DMS 273 (cell line): ENCODE data around the gene CACNA1I.

Experiments
- DNase-seq: peaks from one replicate; lab custom pipeline; 2025; ENCODE audit not compliant: unreplicated experiment; lab: John Stamatoyannopoulos, UW

Gene CACNA1I

DNA sequence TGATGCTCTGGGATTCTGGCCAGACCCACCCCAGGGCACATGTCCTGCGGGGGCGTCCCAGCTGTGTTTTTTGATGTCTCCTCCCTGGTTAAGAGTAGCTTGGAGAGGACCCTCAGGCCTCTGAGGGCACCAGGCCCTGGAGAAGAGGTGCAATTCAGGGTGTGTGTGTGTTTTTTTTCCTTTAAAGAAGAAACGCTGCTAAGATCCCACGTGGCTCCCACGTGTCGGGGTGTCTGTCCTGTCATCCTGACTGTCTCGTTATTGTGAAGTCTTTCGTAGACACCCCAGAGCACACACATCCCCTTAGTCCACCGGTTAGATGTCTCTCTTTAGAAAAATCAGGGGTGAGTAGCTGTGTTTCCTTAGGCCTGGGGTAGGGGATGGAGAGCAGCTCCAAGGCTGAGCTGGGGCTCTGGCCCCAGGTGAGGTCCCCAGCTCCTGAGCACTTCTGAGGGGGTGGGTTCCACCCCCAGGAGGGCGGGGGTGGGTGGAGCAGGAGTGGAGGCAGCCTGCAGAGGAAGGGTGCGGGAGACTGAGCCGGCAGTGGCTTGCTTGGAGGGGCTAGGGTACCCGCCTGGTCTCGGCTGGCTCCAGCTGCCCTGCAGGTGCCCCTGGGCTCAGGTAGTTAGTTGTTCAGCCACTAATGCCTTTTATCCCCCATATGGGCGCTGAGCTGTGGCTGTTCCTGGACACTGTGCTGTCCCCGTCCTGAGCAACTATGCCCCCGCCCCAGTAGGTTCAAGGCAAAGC lies 116.4 kb downstream of the CACNA1I start:
- DNase-seq, result no peak

DNA sequence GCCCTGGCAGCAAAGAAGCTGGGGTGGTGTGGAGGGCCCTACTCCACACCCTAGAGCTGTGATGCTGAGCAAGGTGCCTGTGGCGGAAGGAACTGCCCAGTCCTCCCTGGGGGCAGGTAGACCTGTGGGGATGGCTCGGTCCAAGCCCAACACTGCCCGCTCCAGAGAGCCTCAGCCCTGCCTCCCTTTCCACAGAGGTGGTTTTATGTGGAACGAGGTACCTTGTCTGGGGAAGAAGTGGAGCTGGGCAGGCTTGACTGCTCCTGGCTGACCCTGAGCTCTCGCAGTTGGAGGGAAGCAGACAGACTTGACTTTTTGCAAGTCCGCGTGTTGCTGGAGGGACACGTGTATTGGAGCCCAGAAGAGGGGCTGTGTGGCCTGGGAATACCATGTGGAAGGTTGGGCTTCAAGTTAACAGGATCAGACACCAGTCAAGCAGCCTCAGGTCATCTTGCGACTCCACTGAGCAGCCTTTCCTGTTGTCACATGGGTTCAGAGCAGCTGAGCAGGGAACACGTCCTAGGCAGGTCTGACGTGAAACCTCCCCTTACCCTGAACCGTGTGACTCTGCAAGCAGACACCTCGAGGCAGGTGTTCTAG lies 117.7 kb downstream of the CACNA1I start:
- DNase-seq, result no peak

DNA sequence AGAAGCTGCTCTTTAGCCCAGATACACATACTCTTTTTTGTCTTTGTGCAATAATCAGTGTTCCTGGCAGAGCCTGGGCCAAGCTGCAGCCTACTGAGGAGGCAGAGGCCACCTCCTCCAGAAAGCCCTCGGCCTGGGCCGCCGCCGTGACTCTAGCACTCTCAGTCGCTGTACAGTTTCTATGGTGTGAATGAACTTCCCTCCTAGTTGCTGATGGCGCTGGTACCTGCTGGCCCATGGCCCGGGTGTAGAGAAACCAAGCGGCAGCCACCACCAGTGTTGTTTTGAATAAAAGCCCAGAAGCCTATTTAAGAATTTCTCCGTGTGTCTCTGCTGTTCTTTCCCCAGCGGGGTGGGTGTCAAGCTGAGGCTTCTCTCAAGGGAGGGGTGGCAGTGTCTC lies 118.9 kb downstream of the CACNA1I start:
- no peak for DNase-seq

DNA sequence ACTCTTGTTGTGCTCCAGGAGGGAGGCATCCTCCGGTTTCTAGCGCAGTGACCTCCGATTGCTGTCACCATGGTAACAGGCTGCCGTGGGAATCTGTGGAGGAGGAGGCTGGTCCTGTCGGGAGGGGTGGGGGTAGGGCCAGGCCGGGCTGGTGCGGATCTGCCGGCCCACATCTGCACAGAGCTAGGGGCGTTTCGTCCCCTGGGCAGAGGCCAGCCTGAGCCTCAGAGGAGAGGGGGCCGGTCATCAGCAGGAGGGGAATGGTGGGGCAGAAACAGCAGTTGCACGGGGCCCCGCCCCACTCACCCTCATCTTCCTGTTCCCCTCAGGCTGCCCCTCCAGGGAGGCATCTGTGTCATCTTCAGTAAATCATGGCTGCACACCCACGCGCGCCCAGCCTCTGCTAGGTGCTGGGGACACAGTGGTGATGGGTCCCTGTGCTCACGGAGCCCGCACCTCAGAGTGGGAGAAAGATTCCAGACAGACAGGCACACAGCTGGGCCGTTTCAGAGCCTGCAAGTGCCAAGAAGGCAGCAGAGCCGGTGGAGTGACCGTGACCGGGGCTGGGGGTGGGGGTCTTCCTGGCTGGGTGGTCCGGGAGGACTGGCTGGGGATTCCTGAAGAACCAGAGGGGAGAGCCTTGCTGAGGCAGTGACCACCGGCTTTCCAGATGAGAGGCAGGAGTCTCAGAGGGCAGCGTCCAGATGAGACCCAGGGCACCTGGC lies 120.5 kb downstream of the CACNA1I start:
- peak; percentile 55 for DNase-seq

DNA sequence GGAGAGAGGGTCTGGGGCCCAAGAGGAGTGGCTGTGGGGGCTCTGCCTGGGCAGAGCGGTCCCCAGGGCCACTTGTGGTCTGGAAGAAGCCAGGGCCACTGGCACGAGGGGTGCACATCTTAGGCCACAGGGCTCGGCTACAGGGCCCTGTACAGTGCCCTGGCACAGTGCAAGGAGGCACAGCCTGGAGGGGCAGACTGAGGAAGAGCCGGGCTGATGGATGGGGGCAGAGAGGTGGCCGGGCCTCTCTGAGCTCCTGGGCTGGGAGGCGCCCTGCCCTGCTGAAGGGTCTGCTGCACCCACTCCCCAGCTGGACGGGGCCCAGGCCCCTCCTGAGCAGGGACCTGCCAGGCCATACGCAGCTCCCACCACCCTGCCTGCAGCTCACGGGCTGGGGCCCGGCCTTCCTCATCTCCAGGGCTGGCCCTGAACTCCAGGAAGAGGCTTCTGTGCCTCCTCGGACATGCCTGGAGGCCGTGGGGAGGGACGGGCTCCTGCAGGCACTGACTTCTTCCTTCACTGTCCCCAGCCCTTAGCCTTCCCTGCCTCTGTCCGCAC lies 123.5 kb downstream of the CACNA1I start:
- DNase-seq, result no peak

DNA sequence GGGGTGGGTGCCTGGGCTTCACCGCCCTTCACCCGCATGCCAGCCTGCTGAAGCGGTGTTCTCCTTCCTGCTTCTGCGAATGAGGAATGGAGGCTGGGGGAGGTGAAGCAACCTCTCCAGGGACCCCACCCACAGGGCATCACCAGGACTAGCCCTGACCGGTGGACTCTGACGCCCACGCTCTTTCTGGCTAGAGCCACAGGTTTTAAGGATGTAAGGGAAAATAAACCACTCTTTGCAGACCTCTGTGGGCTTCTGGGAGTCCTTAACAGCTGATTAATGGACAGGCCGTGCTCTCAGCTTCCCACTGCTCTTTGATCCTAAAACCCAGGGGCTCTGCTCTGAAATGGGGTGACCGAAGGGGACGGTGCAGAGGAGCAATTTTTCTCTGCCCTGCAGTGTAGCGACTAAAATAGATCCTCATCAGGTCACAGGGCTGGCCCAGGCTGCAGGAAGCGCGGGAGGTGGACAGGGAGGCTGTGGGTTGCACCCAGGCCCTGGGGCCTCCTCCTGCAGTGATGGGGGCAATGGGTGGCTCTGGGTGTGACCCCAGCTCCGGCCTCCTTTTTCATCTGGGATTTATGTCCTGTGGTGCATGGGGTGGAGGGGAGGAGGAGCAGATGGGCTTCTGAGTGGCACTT lies 127.4 kb downstream of the CACNA1I start:
- no peak for DNase-seq

DNA sequence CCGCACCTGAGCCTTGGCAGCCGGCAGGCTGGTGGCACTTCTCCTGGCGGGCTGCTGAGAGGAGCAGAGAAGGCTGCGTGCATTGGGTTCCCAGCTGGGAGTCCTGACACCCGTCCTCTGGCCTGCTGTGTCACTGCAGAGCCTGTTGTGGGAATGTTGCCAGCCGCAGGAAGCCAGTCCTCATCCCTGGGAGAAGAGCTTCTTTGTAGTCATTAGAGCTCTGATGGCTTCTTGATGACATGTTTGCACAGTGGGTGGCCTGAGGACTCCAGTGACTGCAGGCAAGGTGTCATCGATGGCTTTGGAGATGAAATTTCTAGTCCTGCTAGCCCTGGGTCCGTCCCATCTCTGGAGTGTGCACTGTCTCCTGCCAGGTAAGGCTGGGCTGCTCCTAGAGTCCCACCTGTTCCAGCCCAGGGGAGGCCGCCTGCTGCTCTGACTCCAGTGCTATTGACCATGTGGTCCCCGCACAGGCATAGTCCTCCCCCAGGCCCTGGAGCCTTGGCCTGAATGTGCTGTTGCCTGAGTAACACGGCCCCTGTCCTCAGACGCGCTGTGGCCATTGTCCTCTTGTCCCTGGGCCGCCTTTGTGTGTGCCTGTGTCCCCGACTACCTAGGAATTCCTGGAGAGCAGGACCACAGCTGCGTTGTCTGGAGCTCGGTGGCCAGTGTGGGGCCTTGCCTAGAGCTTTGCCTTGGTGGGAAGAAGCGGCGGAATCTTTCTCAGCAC lies 129.2 kb downstream of the CACNA1I start:
- no peak for DNase-seq

DNA sequence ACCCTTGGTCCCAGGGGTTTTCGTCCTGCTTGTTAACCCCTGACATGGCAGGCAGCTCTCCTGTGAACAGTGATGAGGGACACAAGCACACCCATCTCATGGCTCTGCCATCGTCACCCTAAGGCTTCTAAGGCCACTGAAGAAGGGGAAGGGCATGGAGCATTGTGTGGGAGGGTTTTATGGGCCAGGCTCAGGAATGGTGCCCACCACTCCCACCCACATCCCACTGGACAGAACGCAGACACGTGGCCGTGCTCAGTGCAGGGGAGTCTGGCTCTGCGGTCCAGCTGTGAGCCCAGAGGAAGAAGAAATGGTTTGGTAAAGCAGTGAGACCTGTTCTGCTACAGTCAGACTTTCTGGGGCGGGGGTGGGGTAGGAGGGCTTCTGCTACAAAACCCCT lies 130.0 kb downstream of the CACNA1I start:
- no peak for DNase-seq

DNA sequence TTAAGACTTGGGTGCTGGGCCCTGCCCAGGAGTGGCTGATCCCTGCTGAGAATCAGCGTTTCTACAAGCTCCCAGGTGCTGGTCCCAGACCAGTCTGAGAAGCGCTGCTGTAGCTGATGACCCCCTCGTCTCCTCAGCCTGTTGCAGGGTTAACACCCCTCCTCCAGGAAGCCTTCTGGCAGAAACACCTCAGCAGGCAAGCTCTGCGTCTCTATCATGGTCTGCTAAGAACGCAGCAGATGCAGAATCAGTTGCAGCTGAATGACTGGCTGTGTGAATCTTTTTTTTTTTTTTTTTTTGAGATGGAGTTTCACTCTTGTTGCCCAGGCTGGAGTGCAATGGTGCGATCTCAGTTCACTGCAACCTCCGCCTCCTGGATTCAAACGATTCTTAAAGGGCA lies 132.5 kb downstream of the CACNA1I start:
- no peak for DNase-seq

DNA sequence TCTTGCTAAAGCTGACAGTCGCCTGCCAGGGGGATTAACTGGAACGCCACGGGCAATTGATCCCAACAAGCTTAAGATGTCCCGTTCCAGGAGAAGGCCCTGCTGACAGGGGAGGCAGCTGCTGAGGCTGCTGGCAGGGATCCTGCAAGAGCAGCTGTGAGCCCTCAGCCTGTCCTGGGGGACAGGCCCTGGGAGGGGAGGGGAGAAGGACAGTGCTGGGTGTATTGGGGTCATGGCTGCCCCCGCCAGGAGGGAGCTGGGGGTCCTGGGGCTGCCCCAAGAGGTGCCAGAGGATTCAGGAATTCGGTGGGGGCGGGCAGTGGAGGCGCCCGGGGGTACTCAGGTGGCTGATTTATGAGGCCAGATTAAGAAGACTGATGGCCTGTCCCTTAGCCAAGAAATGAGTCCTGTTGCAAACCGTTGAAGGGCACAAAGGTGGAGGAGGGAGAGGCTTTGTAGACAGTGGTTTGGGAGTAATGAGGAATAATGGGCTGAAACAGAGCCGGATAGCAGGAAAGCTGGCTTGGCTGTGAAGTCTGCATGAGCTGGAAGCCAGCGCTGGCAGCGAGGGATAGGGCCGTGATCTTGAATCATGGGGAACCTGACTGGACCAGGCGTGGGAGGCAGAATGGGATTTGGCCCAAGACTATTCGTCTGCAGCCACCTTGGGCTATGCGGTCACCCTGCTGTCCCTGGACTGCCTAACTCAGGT lies 133.5 kb downstream of the CACNA1I start:
- peak; percentile 17 for DNase-seq

DNA sequence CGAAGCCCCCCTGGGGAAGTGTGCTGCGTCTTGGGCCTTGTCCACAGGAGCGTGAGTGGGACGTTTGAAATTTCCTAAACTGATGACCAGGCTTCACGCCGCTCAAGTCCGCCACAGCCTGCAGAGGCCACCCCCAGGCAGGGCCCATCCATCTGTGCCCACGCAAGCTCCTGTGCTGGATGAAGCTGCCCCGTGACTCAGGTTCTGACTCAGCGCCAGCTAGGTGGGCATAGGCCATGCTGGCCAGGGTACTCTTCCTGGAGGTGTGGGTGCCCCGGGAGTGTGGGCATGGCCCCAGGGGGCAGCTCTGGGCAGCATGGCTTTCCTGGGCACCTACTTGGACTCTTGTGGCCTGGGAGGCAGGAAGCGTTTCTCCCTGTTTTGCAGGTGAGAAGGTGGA lies 134.8 kb downstream of the CACNA1I start:
- DNase-seq, result no peak

DNA sequence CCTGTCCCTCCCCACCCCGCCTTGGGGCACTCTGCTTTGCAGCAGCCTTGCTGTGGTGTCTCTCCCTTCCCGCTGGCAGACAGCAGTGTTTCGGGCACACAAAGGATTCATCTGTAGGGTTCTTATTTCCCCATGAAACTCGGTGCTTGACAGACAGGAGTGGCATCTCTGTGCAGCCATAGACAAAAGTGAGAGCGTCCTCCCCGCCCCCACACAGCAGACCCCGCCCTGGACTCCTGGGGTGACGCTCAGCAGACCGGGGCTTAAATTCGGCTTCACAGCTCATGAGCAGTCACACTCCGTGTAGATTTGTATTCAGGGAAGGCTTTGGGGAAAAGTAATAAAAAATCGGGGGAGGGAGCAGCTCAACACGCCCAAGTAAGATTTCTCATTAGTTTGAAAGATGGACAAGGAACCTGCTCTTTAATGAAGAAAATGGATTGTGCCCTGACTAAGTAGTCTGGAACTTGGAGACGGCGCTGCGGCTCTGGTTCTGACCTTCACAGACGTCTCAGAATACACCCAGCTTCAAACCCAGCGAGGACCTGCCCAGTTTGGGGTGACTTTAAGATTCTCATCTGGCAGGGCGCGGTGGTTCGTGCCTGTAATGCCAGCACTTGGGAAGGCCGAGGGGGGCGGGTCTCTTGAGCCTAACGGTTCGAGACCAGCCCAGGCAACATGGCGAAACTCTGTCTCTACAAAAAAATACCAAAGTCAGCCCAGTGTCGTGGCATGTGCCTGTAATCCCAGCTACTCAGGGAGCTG lies 136.0 kb downstream of the CACNA1I start:
- DNase-seq, result no peak

DNA sequence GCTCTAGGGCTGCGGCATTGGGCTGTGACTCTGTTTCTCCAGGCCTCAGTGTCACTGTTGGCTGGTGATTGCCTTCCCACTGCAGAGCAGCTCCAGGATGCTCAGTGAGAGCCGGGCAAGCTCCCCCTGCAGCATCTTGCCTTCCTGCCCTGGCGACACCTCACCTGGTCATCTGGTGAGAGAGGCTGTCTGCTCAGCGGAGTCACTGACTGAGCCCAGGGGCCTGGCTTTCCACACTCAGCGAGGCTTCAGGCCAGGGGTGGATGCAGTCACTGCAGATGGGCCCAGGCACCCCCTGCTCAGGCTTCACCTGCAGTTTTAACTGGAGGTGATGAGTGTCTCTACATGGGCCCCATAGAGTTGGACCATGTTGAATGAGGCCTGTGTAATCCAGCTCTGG lies 136.8 kb downstream of the CACNA1I start:
- DNase-seq, result no peak

DNA sequence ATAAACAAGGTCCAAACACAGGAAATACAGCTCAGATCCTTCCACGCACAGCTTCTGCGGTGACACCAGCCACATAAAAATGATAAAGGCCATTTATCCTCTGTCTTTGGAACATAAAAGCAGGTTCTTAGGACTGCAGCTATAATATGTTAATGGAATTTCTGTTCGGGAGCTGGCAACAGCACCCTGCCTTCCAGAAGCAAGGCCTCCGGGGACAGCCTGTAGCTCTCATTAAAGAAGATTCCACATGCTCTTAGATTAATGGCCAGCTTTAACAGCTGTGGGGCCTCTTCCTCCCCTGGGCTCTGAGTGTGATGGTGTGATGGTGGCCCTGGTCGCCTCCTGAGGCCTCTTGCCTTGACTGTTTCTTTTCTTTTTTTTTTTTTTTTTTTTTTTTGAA lies 137.3 kb downstream of the CACNA1I start:
- no peak for DNase-seq

DNA sequence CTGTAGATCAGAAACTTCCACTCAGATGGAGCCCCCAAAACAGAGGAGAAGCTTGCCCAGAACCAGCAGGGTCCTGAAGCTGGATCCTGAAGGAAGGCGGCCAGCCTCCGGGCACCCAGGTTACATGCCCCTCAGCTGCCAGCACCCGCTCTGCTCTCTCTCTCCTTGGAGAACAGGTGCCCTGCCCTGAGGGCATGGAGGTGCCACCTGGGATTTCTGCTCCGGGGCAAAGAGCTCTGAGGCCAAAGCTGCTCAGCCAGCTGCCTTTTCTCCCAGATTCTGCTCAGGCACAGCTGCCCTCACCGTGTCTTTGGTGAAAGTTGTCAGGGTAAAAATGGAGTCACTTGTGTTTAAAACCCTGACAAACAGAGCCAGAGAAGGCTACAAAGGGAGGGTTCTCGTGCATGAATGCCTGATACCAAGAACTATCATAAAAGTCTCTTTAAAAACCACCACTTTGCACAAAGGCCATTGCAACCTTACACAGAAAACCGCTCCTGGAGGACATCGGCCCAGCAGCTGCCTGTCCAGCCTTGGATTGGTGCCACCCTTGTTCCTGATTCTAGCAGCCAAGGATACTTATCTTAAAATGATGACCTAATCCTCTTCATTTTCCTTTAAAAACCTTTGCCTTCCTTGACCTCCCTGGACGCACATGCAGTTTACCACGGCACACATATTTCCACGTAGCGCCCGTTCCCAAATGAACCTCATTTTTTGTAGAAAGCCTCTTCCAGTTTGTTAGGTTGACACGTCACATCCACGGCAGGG lies 140.0 kb downstream of the CACNA1I start:
- no peak for DNase-seq

DNA sequence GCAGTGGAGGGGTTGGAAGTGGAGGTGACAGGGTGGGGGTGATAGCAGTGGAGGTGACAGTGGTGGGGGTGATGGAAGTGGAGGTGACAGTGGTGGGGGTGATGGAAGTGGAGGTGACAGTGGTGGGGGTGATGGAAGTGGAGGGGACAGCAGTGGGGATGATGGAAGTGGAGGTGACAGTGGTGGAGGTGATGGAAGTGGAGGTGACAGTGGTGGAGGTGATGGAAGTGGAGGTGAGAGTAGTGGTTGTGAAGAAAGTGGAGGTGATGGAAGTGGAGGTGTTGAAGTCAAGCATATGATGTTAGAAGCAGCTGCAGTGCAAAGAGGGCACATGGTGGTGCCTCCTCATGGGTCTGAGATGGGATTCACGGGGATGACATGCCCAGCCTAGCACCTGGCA lies 141.5 kb downstream of the CACNA1I start:
- no peak for DNase-seq

DNA sequence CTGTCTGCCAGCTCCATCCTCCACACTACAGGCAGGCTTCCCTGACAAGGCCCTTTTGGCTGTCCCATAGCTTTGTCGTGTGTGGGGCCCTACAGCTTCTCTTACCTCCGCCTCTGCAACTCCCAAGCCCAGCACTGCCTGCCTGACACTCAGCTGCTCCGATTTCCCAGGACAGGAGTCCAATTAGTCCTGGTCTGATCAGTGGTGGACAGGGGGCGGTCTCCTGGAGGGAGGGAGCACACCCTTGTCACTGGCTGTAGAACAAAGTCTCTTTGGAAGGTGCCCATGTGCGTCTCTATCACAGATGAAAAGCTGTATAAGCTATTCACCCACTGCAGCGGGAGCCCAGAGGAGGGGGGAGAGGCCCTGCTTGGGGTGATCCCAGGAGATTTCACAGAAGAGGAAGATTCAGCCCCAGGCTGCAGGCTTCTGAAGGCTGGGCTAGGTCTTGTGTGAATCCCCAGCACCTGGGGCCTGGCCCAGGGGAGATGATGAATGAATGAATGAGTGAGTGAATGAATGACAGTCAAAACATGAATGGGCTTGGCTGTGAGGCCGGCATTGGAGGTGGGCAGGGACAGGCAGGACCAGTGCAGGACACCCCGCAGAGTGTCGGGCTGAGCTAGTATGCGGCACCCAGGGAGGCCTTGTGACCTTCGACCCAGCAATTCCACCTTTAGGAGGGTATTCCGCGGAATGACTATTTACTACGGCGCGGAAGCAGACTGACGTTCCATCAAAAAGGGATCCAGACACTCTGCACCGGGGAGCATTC lies 142.4 kb downstream of the CACNA1I start:
- no peak for DNase-seq

DNA sequence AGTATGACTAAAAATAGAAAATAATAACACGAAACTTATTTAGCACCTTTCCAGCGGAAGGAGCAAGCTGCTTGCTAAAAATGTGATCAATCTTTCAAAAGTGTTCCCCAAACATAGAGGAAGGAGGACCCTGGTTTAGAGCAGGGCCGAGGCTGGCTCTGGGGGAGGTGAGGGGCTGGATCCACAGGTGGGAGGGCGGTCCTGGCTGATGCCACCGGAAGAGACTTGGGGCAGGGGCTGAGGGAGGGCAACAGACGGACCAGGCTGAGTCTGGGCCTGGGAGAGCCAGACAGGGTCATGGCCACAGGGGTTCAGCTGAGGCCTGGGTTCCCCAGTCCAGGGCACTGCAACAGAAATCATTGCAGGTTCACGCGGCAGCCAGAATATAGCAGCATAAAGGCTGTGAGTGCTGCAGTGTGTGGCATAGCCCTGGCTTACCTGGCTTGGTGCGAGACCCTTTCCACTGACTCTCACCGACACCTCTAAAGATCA lies 143.3 kb downstream of the CACNA1I start:
- no peak for DNase-seq
